IPS DF 6.9 (cell line): ENCODE measurements around the gene CST4.
"Not testable (repeated sequence)": the region's sequence is repeated elsewhere in the genome, so short reads cannot be mapped to it uniquely, and the experiment has no call there.

ENCODE experiments used
- DNase-seq: peaks from one replicate; pipeline ENCODE4 v3.0.0-alpha.2; 2013; ENCODE audit warnings: low read depth, low spot score
- H3K27ac ChIP-seq: one replicate; pipeline ENCODE4 v1.5.1; 2013; ENCODE audit warnings: low read length, control low read depth
- H3K27me3 ChIP-seq: 2 replicates; pipeline ENCODE4 v1.6.1; 2013; ENCODE audit warnings: mild to moderate bottlenecking, low read length; ENCODE audit not compliant: control insufficient read depth, insufficient read depth
- H3K36me3 ChIP-seq: 2 replicates; pipeline ENCODE4 v1.6.1; 2013; ENCODE audit warnings: low read length; ENCODE audit not compliant: control insufficient read depth, insufficient read depth
- H3K4me1 ChIP-seq: 2 replicates; pipeline ENCODE4 v1.6.1; 2013; ENCODE audit warnings: low read length; ENCODE audit not compliant: control insufficient read depth, insufficient read depth
- H3K4me3 ChIP-seq: 2 replicates; pipeline ENCODE4 v1.5.1; 2013; ENCODE audit warnings: mild to moderate bottlenecking, low read length
- H3K9me3 ChIP-seq: 2 replicates; pipeline ENCODE4 v1.6.1; 2013; ENCODE audit warnings: low read length, inconsistent platforms; ENCODE audit not compliant: control insufficient read depth, insufficient read depth
- WGBS: extraction: QIAGEN DNeasy Blood & Tissue Kit; methylation state at CpG from one replicate; pipeline ENCODE4 v1.1.7; 2013; ENCODE audit warnings: mixed read lengths, missing lambda C conversion rate; ENCODE audit not compliant: insufficient read length, insufficient coverage; 5-methylcytosine and 5-hydroxymethylcytosine counted together

CST4 gene

GRCh38 chr20:23635768-23636090 lies 53.1 kb downstream of the CST4 start:
- H3K9me3 ChIP-seq, H3K4me3 ChIP-seq, H3K27ac ChIP-seq, H3K27me3 ChIP-seq, H3K4me1 ChIP-seq, DNase-seq, H3K36me3 ChIP-seq: not testable (repeated sequence)
- WGBS, result no CpG with 5 or more reads among the region's 2 CpGs
